PFSK-1 (cell line): ENCODE data around the gene WDR70.

Source experiments
- FOXP2 ChIP-seq: optimal IDR thresholded peaks from 2 replicates; pipeline ENCODE3; 2011; ENCODE audit warnings: borderline replicate concordance, control low read depth, inconsistent platforms; ENCODE audit not compliant: insufficient read depth; ENCODE audit errors: extremely low read length, extremely low read depth
- POLR2AphosphoS5 ChIP-seq: IDR thresholded peaks from 2 replicates; pipeline ENCODE4 v1.6.1; 2012; ENCODE audit warnings: low read depth, mild to moderate bottlenecking, control low read depth, low read length, moderate library complexity
- SIN3A ChIP-seq: IDR thresholded peaks from 2 replicates; pipeline ENCODE4 v1.6.1; 2012; ENCODE audit warnings: mild to moderate bottlenecking, low read length, moderate library complexity, borderline replicate concordance; ENCODE audit not compliant: insufficient read depth
- TAF1 ChIP-seq: IDR thresholded peaks from 2 replicates; pipeline ENCODE4 v1.6.1; 2012; ENCODE audit warnings: low read length, control low read depth, borderline replicate concordance; ENCODE audit not compliant: insufficient read depth
- TF ChIP-seq, protein P1 (sequence below), 2 experiments: IDR thresholded peaks; 2 replicates each; pipeline versions ENCODE4 v1.6.1 to v1.8.0; 2011 to 2012; ENCODE audit warnings: low read depth in 2 of 2, low read length in 2 of 2, control low read depth in 1 of 2, inconsistent platforms in 1 of 2, mild to moderate bottlenecking in 1 of 2, moderate library complexity in 1 of 2; ENCODE audit not compliant: insufficient read depth in 1 of 2

- TF ChIP-seq POLR2AphosphoS5: no peak
- no peak for TF ChIP-seq TAF1
- TF ChIP-seq, protein P1, sequence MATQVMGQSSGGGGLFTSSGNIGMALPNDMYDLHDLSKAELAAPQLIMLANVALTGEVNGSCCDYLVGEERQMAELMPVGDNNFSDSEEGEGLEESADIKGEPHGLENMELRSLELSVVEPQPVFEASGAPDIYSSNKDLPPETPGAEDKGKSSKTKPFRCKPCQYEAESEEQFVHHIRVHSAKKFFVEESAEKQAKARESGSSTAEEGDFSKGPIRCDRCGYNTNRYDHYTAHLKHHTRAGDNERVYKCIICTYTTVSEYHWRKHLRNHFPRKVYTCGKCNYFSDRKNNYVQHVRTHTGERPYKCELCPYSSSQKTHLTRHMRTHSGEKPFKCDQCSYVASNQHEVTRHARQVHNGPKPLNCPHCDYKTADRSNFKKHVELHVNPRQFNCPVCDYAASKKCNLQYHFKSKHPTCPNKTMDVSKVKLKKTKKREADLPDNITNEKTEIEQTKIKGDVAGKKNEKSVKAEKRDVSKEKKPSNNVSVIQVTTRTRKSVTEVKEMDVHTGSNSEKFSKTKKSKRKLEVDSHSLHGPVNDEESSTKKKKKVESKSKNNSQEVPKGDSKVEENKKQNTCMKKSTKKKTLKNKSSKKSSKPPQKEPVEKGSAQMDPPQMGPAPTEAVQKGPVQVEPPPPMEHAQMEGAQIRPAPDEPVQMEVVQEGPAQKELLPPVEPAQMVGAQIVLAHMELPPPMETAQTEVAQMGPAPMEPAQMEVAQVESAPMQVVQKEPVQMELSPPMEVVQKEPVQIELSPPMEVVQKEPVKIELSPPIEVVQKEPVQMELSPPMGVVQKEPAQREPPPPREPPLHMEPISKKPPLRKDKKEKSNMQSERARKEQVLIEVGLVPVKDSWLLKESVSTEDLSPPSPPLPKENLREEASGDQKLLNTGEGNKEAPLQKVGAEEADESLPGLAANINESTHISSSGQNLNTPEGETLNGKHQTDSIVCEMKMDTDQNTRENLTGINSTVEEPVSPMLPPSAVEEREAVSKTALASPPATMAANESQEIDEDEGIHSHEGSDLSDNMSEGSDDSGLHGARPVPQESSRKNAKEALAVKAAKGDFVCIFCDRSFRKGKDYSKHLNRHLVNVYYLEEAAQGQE (IDR thresholded peaks at IDR 0.05; ENCODE audit: insufficient read depth in 1 of 2, low read depth in 2 of 2, low read length in 2 of 2): no peak
- no peak for TF ChIP-seq SIN3A
- no peak for TF ChIP-seq FOXP2
Measured at GRCh38 chr5:37490931-37491330, 111.8 kb downstream of the WDR70 start.
